ENCODE data around the gene GJD2. TPM values are rescaled to one million over a fixed set of nuclear protein-coding genes. Genes with fewer than 3 reads are reported as not detected.

The GJD2 gene
- polyA plus RNA-seq, 4 donors, result 0.03 to 0.04 TPM; not detected in 2

DNA sequence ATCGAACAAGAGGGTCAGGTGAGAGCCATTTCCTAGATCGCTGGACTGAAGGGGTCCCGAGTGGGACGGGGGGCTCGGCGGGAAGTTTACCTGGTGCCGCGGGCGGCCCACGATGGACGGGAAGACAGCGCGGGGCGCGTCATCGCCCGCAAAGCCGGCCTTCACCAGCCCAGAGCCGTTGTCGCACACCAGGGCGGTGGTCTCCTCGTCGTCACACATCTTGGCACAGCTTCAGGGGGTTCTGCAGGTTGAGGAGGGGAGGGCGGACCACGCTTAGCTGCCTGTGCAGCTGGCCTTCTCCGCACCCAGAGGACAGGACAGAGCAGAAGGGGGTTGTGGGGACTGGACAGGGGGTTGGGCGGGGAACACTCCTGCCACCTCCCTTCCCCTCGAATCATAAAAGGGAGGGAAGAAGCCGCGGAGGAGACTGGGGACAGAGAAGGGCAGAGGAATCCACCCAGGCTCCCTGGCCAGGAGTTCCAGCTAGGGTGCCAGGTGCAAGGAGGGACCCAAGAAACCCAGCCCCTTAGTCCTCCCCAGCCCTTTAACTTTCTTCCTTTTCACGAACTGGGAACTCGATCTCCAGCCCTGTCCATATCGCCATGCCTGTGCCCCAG is 39.9 kb upstream of the GJD2 start:
- Histone ChIP-seq H3K27me3 (ENCODE audit: control insufficient read depth in 3 of 3, insufficient read depth in 3 of 3, low read length in 3 of 3) (peaks cover 0 to 50% (median 23%) of the 10 kb centered on the region in 3 donors), H3K27ac (ENCODE audit: low read depth in 1 of 3, low read length in 2 of 3) (no peak overlapping the region), H3K9me3 (ENCODE audit: control insufficient read depth in 2 of 2, insufficient read depth in 1 of 2, low read depth in 1 of 2, low read length in 1 of 2) (no peaks in the 10 kb centered on the region), H3K36me3 (ENCODE audit: control insufficient read depth in 3 of 3, insufficient read depth in 2 of 3, low read depth in 1 of 3, low read length in 3 of 3) (no peaks in the 10 kb centered on the region), H3K4me1 (ENCODE audit: control insufficient read depth in 3 of 3, insufficient read depth in 2 of 3, low read depth in 1 of 3, low read length in 2 of 3) (no peaks in the 10 kb centered on the region), H3K4me3 (ENCODE audit: low read depth in 1 of 3, low read length in 3 of 3) (no peak overlapping the region)
- FAIRE-seq (no peak), DNase-seq (no peak)
- WGBS, 3 donors, result 23 to 45% (median 29%) methylated on average over 29 to 33 of the region's 33 CpGs

DNA sequence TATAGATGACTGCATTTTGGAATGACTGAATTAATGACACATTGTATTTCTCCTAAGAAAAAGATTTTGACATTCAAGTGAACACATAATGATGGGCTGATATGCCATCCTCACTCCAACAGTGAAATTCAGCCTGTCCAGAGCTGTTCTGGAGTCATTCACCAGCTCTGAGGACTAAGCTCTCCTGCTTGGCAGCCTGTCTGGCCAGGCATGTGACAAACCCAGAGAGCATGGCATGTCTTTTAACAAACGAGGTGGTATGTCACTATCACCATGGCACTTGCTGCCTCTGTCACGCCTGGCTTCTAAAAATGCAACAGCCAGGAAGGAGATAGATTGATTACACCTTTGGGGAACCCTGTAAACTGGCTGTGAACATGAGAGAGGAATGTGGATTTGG is 39.1 kb upstream of the GJD2 start:
- H3K4me3 ChIP-seq (ENCODE audit: low read depth in 1 of 3, low read length in 3 of 3), result no peak overlapping the region
- H3K9me3 ChIP-seq (ENCODE audit: control insufficient read depth in 2 of 2, insufficient read depth in 1 of 2, low read depth in 1 of 2, low read length in 1 of 2), result no peaks in the 10 kb centered on the region
- WGBS, 3 donors, result 26 to 49% (median 36%) methylated on average over 2 of the region's 2 CpGs
- H3K27ac ChIP-seq (ENCODE audit: low read depth in 1 of 3, low read length in 2 of 3), result no peak overlapping the region
- H3K36me3 ChIP-seq (ENCODE audit: control insufficient read depth in 3 of 3, insufficient read depth in 2 of 3, low read depth in 1 of 3, low read length in 3 of 3), result no peaks in the 10 kb centered on the region
- no peak for FAIRE-seq
- DNase-seq, result no peak
- H3K27me3 ChIP-seq (ENCODE audit: control insufficient read depth in 3 of 3, insufficient read depth in 3 of 3, low read length in 3 of 3), result peaks cover 0 to 49% (median 23%) of the 10 kb centered on the region in 3 donors
- H3K4me1 ChIP-seq (ENCODE audit: control insufficient read depth in 3 of 3, insufficient read depth in 2 of 3, low read depth in 1 of 3, low read length in 2 of 3), result no peaks in the 10 kb centered on the region

DNA sequence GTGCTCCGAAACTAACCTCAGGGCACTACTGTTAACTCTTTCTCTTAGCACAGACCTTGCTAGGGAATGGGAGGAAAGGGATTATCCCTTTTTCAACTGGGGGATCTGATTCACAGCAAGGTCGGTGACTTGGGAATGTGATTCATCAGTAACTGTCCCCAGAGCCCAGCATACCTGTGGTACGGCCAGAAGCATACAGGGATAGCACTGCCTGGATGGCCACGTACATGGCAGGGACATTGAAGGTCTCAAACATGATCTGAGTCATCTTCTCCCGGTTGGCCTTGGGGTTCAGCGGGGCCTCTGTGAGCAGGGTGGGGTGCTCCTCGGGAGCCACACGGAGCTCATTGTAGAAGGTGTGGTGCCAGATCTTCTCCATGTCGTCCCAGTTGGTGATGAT is 38.3 kb upstream of the GJD2 start:
- Histone ChIP-seq H3K27ac (ENCODE audit: low read depth in 1 of 3, low read length in 2 of 3) (no peak overlapping the region), H3K4me1 (ENCODE audit: control insufficient read depth in 3 of 3, insufficient read depth in 2 of 3, low read depth in 1 of 3, low read length in 2 of 3) (no peaks in the 10 kb centered on the region), H3K9me3 (ENCODE audit: control insufficient read depth in 2 of 2, insufficient read depth in 1 of 2, low read depth in 1 of 2, low read length in 1 of 2) (no peaks in the 10 kb centered on the region), H3K27me3 (ENCODE audit: control insufficient read depth in 3 of 3, insufficient read depth in 3 of 3, low read length in 3 of 3) (peaks cover 0 to 45% (median 23%) of the 10 kb centered on the region in 3 donors), H3K4me3 (ENCODE audit: low read depth in 1 of 3, low read length in 3 of 3) (no peak overlapping the region), H3K36me3 (ENCODE audit: control insufficient read depth in 3 of 3, insufficient read depth in 2 of 3, low read depth in 1 of 3, low read length in 3 of 3) (no peaks in the 10 kb centered on the region)
- 85 to 90% (median 89%) methylated on average over 9 of the region's 9 CpGs for WGBS, 3 donors
- FAIRE-seq (no peak), DNase-seq (no peak)

DNA sequence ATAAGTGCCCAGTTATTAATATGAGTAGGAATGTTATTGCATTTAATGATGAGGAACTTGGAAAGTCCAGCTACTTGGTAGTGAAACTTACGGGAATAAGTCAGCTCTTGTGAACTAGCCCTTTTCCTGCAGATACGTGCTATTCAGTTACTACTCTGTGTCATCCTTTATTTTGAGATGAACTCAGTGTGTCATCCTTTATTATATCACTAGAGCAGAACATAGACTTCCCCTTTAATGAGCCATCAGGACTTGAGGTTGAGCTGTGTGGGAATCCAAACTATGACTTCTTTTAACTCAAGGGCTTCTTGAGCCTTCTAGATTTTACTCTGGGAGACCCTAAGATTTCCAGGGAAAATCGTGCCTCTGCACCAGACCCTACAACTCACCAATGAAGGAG is 36.9 kb upstream of the GJD2 start:
- H3K9me3 ChIP-seq (ENCODE audit: control insufficient read depth in 2 of 2, insufficient read depth in 1 of 2, low read depth in 1 of 2, low read length in 1 of 2), result no peaks in the 10 kb centered on the region
- H3K36me3 ChIP-seq (ENCODE audit: control insufficient read depth in 3 of 3, insufficient read depth in 2 of 3, low read depth in 1 of 3, low read length in 3 of 3), result no peaks in the 10 kb centered on the region
- DNase-seq (no peak), FAIRE-seq (no peak)
- peaks cover 0 to 37% (median 23%) of the 10 kb centered on the region in 3 donors for H3K27me3 ChIP-seq (ENCODE audit: control insufficient read depth in 3 of 3, insufficient read depth in 3 of 3, low read length in 3 of 3)
- H3K27ac ChIP-seq (ENCODE audit: low read depth in 1 of 3, low read length in 2 of 3), result no peak overlapping the region
- WGBS, 3 donors, result 43 to 68% (median 67%) methylated on average over 3 of the region's 3 CpGs
- H3K4me1 ChIP-seq (ENCODE audit: control insufficient read depth in 3 of 3, insufficient read depth in 2 of 3, low read depth in 1 of 3, low read length in 2 of 3), result no peaks in the 10 kb centered on the region
- H3K4me3 ChIP-seq (ENCODE audit: low read depth in 1 of 3, low read length in 3 of 3), result no peak overlapping the region

DNA sequence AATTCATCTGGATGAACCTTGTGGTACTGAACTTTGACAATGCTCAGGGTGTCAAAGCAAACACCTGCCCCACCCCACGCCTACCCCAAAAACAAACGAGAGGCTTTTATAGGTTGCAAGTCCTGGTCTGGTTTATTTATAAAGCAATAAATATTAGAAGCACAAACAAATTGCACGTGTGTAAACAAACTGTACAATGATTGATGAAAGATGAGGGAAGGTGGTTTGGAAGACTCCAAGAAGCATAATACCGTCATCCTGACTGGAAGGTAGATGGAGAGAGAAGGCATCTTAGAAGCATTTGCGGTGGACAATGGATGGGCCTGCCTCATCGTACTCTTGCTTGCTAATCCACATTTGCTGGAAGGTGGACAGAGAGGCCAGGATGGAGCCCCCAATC is 35.3 kb upstream of the GJD2 start:
- FAIRE-seq, result no peak
- peaks cover 0 to 23% (median 15%) of the 10 kb centered on the region in 3 donors for H3K27me3 ChIP-seq (ENCODE audit: control insufficient read depth in 3 of 3, insufficient read depth in 3 of 3, low read length in 3 of 3)
- H3K4me3 ChIP-seq (ENCODE audit: low read depth in 1 of 3, low read length in 3 of 3), result no peak overlapping the region
- H3K9me3 ChIP-seq (ENCODE audit: control insufficient read depth in 2 of 2, insufficient read depth in 1 of 2, low read depth in 1 of 2, low read length in 1 of 2), result no peaks in the 10 kb centered on the region
- H3K4me1 ChIP-seq (ENCODE audit: control insufficient read depth in 3 of 3, insufficient read depth in 2 of 3, low read depth in 1 of 3, low read length in 2 of 3), result no peaks in the 10 kb centered on the region
- no peaks in the 10 kb centered on the region for H3K36me3 ChIP-seq (ENCODE audit: control insufficient read depth in 3 of 3, insufficient read depth in 2 of 3, low read depth in 1 of 3, low read length in 3 of 3)
- no peak overlapping the region for H3K27ac ChIP-seq (ENCODE audit: low read depth in 1 of 3, low read length in 2 of 3)
- DNase-seq, result no peak
- whole genome bisulfite sequencing, 3 donors, result 43 to 64% (median 55%) methylated on average over 6 of the region's 6 CpGs

DNA sequence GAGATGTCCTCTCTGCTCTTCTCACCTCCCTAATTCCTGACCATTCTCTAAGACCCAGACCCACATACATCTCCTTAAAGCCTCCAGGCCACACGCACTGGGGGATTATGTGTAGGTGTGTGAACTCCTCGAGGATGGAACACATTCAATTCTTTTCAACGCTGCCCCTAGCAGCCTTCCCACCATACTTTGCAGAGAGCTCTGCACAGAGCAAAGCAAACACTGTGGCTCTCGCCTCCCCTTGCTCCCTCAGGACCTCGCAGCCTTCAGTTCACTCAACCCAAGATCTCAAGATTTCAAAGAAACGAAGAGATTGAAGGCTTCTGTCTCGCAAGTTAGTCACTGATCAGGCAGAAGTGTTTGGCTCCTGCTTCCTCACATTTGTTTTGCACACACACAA is 34.5 kb upstream of the GJD2 start:
- Histone ChIP-seq H3K9me3 (ENCODE audit: control insufficient read depth in 2 of 2, insufficient read depth in 1 of 2, low read depth in 1 of 2, low read length in 1 of 2) (no peaks in the 10 kb centered on the region), H3K4me3 (ENCODE audit: low read depth in 1 of 3, low read length in 3 of 3) (no peak overlapping the region), H3K4me1 (ENCODE audit: control insufficient read depth in 3 of 3, insufficient read depth in 2 of 3, low read depth in 1 of 3, low read length in 2 of 3) (no peaks in the 10 kb centered on the region), H3K36me3 (ENCODE audit: control insufficient read depth in 3 of 3, insufficient read depth in 2 of 3, low read depth in 1 of 3, low read length in 3 of 3) (no peaks in the 10 kb centered on the region), H3K27me3 (ENCODE audit: control insufficient read depth in 3 of 3, insufficient read depth in 3 of 3, low read length in 3 of 3) (peaks cover 0 to 15% (median 9%) of the 10 kb centered on the region in 3 donors), H3K27ac (ENCODE audit: low read depth in 1 of 3, low read length in 2 of 3) (no peak overlapping the region)
- 49 to 71% (median 62%) methylated on average over 7 of the region's 7 CpGs for WGBS, 3 donors
- DNase-seq (no peak), FAIRE-seq (no peak)

DNA sequence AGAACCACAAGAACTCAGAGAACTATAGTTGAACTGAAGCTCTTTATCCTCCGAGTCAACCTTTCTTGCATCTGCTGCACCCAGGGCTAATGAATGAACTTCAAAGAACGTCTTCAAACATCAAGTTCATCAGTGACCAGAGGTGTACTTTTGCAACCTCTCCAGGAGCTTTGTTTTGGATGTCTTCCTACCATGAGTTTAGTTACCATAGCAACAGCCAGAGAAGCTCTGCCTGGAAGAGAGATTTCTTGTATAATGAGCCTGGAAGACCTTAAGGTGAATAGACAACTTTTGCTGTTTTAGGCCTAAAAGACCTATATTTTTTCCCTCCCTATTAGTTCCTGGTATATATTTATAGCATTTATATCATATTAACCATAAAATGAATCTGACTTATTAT is 31.4 kb upstream of the GJD2 start:
- no peak for FAIRE-seq
- Histone ChIP-seq H3K27ac (ENCODE audit: low read depth in 1 of 3, low read length in 2 of 3) (no peak overlapping the region), H3K27me3 (ENCODE audit: control insufficient read depth in 3 of 3, insufficient read depth in 3 of 3, low read length in 3 of 3) (peaks cover 0 to 4% (median 0%) of the 10 kb centered on the region in 3 donors), H3K36me3 (ENCODE audit: control insufficient read depth in 3 of 3, insufficient read depth in 2 of 3, low read depth in 1 of 3, low read length in 3 of 3) (no peaks in the 10 kb centered on the region), H3K9me3 (ENCODE audit: control insufficient read depth in 2 of 2, insufficient read depth in 1 of 2, low read depth in 1 of 2, low read length in 1 of 2) (no peaks in the 10 kb centered on the region), H3K4me1 (ENCODE audit: control insufficient read depth in 3 of 3, insufficient read depth in 2 of 3, low read depth in 1 of 3, low read length in 2 of 3) (no peaks in the 10 kb centered on the region), H3K4me3 (ENCODE audit: low read depth in 1 of 3, low read length in 3 of 3) (no peak overlapping the region)
- DNase-seq, result no peak
- whole genome bisulfite sequencing, 3 donors, result 40 to 84% (median 56%) methylated on average over 2 of the region's 2 CpGs

DNA sequence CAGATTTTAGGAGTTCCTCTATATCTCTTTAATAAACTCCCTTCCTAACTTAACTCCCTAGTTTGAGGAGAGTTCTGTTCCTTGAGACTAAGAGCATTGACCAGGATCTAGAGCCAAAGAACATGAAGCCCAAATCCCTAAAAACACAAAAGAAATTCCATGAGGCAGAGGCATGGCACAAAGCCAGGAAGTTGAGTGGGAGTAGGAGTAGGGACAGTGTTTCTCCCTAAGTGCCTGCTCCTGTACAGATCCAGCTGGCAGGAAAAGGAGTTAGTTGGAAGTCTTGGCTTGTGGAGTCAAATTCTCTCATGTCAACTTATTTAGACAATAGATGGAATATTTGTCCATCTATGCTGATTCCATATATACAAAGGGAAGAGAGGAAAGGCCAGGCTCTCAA is 29.2 kb upstream of the GJD2 start:
- Histone ChIP-seq H3K9me3 (ENCODE audit: control insufficient read depth in 2 of 2, insufficient read depth in 1 of 2, low read depth in 1 of 2, low read length in 1 of 2) (no peaks in the 10 kb centered on the region), H3K27ac (ENCODE audit: low read depth in 1 of 3, low read length in 2 of 3) (no peak overlapping the region), H3K4me3 (ENCODE audit: low read depth in 1 of 3, low read length in 3 of 3) (no peak overlapping the region), H3K27me3 (ENCODE audit: control insufficient read depth in 3 of 3, insufficient read depth in 3 of 3, low read length in 3 of 3) (no peaks in the 10 kb centered on the region), H3K4me1 (ENCODE audit: control insufficient read depth in 3 of 3, insufficient read depth in 2 of 3, low read depth in 1 of 3, low read length in 2 of 3) (no peaks in the 10 kb centered on the region), H3K36me3 (ENCODE audit: control insufficient read depth in 3 of 3, insufficient read depth in 2 of 3, low read depth in 1 of 3, low read length in 3 of 3) (no peaks in the 10 kb centered on the region)
- FAIRE-seq (no peak), DNase-seq (no peak)

DNA sequence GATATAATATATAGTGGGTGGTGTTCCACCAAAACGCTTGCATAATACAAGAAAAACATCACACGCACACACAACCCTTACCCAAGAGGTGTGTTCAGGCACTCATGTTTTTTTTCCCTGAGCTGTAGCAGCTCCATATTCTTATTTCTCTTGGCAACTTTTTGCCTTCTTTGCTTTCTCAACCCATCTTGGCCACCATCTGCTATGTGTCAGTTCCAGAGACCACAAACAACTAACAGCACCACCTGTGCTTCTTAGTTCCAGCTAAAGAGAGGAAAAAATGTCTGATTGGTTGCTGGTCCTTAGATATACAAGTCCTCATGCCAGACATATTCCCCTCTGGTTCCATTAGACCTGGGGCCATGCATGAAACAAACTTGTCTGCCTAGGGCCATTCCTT is 28.6 kb upstream of the GJD2 start:
- no peaks in the 10 kb centered on the region for H3K27me3 ChIP-seq (ENCODE audit: control insufficient read depth in 3 of 3, insufficient read depth in 3 of 3, low read length in 3 of 3)
- DNase-seq (no peak), FAIRE-seq (no peak)
- no peaks in the 10 kb centered on the region for H3K9me3 ChIP-seq (ENCODE audit: control insufficient read depth in 2 of 2, insufficient read depth in 1 of 2, low read depth in 1 of 2, low read length in 1 of 2)
- H3K4me1 ChIP-seq (ENCODE audit: control insufficient read depth in 3 of 3, insufficient read depth in 2 of 3, low read depth in 1 of 3, low read length in 2 of 3), result no peaks in the 10 kb centered on the region
- 89 to 98% (median 94%) methylated on average over 2 of the region's 2 CpGs for WGBS, 3 donors
- H3K4me3 ChIP-seq (ENCODE audit: low read depth in 1 of 3, low read length in 3 of 3), result no peak overlapping the region
- no peaks in the 10 kb centered on the region for H3K36me3 ChIP-seq (ENCODE audit: control insufficient read depth in 3 of 3, insufficient read depth in 2 of 3, low read depth in 1 of 3, low read length in 3 of 3)
- H3K27ac ChIP-seq (ENCODE audit: low read depth in 1 of 3, low read length in 2 of 3), result no peak overlapping the region
